Duodenal mucosa (tissue), 2 donors: ENCODE measurements around the gene URGCP.

Source experiments
- H3K27ac ChIP-seq: one replicate; pipeline ENCODE4 v1.7.0; 2013; ENCODE audit warnings: low read depth, low read length
- H3K27me3 ChIP-seq, 2 donors: one replicate each; pipeline ENCODE4 v1.7.0; 2013; ENCODE audit warnings: low read length in 2 of 2, control low read depth in 1 of 2; ENCODE audit not compliant: insufficient read depth in 2 of 2, control insufficient read depth in 1 of 2
- H3K36me3 ChIP-seq, 2 donors: one replicate each; pipeline ENCODE4 v1.7.0; 2013; ENCODE audit warnings: low read length in 2 of 2, control low read depth in 1 of 2; ENCODE audit not compliant: insufficient read depth in 2 of 2, control insufficient read depth in 1 of 2
- H3K4me1 ChIP-seq, 2 donors: one replicate each; pipeline ENCODE4 v1.7.0; 2013; ENCODE audit warnings: low read length in 2 of 2, control low read depth in 1 of 2; ENCODE audit not compliant: insufficient read depth in 2 of 2, control insufficient read depth in 1 of 2
- H3K4me3 ChIP-seq, 2 donors: one replicate each; pipeline ENCODE4 v1.7.0; 2013; ENCODE audit warnings: low read length in 2 of 2, low read depth in 1 of 2
- H3K9ac ChIP-seq, 2 donors: one replicate each; pipeline ENCODE4 v1.7.0; 2013; ENCODE audit warnings: low read length in 2 of 2, low read depth in 1 of 2
- H3K9me3 ChIP-seq, 2 donors: one replicate each; pipeline ENCODE4 v1.7.0; 2013; ENCODE audit warnings: low read length in 2 of 2, control low read depth in 1 of 2; ENCODE audit not compliant: control insufficient read depth in 1 of 2

URGCP gene

GRCh38 chr7:43868181-43868580, 38.2 kb downstream of the URGCP start:
- peaks cover 23 to 25% of the 10 kb centered on the region in 2 donors for H3K4me1 ChIP-seq
- no peaks in the 10 kb centered on the region for H3K27me3 ChIP-seq
- H3K36me3 ChIP-seq: peaks cover 15 to 16% of the 10 kb centered on the region in 2 donors
- peak overlapping the region; percentile 82 to 87 for H3K4me3 ChIP-seq
- peak overlapping the region in 1 of 2 donors; percentile 7 for H3K9ac ChIP-seq
- H3K9me3 ChIP-seq: no peaks in the 10 kb centered on the region
- no peak overlapping the region for H3K27ac ChIP-seq

GRCh38 chr7:43865277-43865676, 41.1 kb downstream of the URGCP start:
- peaks cover 10 to 18% of the 10 kb centered on the region in 2 donors for H3K4me1 ChIP-seq

DNA sequence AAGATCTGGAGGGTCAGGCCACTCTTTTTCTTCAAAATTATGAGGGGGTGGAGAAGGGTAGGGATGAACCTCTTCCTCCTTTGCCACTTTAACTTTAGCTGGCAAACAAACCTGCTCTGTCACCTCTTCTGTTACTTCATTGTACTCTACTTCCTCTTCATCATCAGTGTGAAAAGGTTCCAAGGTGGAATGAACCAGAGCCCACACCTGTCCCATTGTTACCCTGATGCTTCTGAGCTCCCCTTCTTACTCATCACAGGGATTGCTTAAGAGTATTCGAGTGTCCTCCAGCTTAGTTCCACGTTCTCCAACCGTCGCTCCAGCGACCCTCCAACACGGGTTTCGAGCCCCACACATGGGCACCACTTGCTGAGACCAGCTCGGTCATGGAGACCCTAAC, 42.3 kb downstream of the URGCP start:
- Histone ChIP-seq H3K9ac (no peak overlapping the region), H3K27me3 (no peaks in the 10 kb centered on the region), H3K4me1 (peaks cover 6 to 10% of the 10 kb centered on the region in 2 donors), H3K9me3 (no peaks in the 10 kb centered on the region), H3K36me3 (peaks cover 15 to 16% of the 10 kb centered on the region in 2 donors), H3K4me3 (no peak overlapping the region), H3K27ac (no peak overlapping the region)

More at GRCh38 chr7:43865277-43865676, 41.1 kb downstream of the URGCP start:
- H3K27ac ChIP-seq: no peak overlapping the region
- no peaks in the 10 kb centered on the region for H3K9me3 ChIP-seq
- H3K27me3 ChIP-seq: no peaks in the 10 kb centered on the region
- H3K4me3 ChIP-seq: no peak overlapping the region
- peaks cover 15 to 16% of the 10 kb centered on the region in 2 donors for H3K36me3 ChIP-seq
- no peak overlapping the region for H3K9ac ChIP-seq

DNA sequence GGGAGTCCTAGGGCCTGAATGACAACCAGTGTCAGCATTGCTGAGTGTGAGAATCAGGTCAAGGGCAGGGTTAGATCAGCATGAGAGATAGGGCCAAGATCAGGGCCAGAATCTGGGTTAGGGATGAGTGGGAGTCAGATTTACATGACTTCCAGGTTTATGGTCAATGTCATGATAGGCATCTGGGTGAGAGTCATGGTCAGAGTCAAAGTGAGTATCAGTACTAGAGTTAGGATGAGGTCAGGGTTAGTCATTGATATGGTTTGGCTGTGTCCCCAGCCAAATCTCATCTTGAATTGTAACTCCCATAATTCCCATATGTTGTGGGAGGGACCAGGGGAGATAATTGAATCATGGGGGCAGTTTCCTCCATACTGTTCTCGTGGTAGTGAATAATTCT, 49.4 kb downstream of the URGCP start:
- Histone ChIP-seq H3K36me3 (no peaks in the 10 kb centered on the region), H3K4me3 (no peak overlapping the region), H3K9me3 (no peaks in the 10 kb centered on the region), H3K9ac (no peak overlapping the region), H3K27ac (no peak overlapping the region), H3K4me1 (no peaks in the 10 kb centered on the region), H3K27me3 (no peaks in the 10 kb centered on the region)

DNA sequence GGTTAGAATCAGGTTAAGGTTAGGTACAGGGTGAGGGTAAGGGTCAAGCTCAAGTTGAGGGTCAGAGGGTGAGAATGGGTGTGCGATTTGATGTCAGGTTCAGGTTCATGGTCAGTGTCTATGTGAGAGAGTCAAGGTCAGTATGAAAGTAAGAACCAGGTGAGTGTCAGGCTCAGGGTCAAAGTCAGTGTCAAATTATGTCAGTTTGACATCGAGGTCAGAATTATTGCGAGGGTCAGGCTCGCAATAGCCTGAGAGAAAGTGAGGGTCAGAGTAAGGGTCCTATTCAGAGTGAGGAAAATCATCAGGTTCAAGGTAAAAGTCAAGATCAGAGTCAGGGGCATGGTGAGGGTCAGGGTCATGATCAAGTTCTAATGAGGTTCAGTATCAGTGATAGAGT, 50.1 kb downstream of the URGCP start:
- no peak overlapping the region for H3K4me3 ChIP-seq
- H3K4me1 ChIP-seq: no peaks in the 10 kb centered on the region
- H3K9ac ChIP-seq: no peak overlapping the region
- no peaks in the 10 kb centered on the region for H3K36me3 ChIP-seq
- H3K27me3 ChIP-seq: no peaks in the 10 kb centered on the region
- no peak overlapping the region for H3K27ac ChIP-seq
- H3K9me3 ChIP-seq: no peaks in the 10 kb centered on the region

DNA sequence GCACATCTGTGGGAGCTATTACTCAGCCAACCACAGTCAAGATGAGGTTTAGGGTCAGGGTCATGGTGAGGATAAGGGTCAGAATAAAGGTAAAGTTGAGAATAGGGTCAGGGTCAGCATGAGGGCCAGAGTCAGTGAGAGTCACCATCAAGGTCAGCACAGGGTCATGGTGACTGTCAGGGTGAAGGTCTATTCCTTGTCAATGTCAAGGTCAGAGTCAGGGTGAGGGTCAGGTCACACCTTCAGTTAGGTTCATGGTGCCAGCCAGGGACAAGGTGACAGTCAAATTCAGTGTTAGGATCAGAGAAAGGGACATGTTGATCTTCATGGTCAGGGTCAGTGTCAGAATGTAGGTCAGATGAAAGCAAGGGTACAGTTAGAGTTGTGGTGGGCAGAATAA, 51.2 kb downstream of the URGCP start:
- Histone ChIP-seq H3K9ac (no peak overlapping the region), H3K4me1 (no peaks in the 10 kb centered on the region), H3K27ac (no peak overlapping the region), H3K27me3 (no peaks in the 10 kb centered on the region), H3K4me3 (no peak overlapping the region), H3K9me3 (no peaks in the 10 kb centered on the region), H3K36me3 (no peaks in the 10 kb centered on the region)

DNA sequence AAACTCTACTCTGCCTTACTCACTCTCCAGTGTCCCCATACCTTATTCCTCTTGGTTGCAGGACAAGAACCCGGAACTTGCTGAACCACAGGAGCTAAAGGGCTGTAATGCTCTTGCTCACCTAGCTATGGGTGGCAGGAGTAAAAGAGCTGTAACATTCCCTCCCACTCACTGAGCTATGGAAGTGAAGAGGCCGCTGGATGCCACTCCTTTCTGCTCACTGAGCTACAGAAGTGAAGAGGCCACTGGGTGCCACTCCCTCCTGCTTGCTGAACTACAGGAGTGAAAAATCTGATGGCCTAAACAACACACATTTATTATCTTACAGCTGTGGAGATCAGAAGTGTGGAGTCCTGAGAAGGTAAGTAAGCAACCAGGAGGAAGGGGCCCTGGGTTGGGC, 54.6 kb downstream of the URGCP start:
- Histone ChIP-seq H3K36me3 (no peaks in the 10 kb centered on the region), H3K27ac (no peak overlapping the region), H3K9ac (no peak overlapping the region), H3K9me3 (no peaks in the 10 kb centered on the region), H3K4me3 (no peak overlapping the region), H3K4me1 (no peaks in the 10 kb centered on the region), H3K27me3 (no peaks in the 10 kb centered on the region)

DNA sequence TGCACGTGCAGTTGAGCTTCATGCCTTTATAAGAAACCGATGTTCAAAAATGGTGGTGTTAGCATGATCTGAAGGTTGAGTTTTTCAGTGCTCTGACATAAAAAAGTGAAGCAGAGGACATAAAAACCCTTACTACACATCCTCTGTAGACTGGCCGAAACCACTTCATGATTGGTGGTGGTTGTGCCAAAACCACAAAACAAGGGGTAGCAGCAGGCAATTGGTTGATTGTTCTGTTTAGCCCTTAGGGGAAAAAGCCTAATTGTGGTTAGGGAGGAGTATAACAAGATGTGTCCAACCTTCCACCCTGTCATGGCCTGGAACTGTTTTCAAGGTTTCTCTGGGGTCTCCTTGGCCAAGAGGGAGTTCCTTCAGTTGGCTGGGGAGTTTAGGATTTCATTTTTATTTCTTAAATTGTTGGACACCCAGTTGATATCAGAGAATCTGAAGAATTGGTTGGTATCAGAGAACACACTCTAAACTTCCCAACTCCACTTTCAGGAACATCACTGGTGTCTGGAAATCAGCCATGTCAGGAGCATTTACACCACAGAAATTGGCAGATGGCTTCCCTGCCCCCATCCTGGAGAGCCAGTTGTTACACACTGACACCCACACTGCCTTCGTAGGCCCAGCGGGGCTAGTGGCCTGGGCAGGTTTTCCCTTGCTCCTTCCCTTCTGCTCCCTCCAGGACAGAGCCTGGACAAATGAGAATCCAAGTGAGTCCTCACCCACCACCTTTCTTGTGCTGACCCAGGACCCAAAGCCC, 55.9 kb downstream of the URGCP start:
- Histone ChIP-seq H3K27me3 (no peaks in the 10 kb centered on the region), H3K4me3 (no peak overlapping the region), H3K4me1 (no peaks in the 10 kb centered on the region)

GRCh38 chr7:43849047-43849446, 57.3 kb downstream of the URGCP start:
- H3K27ac ChIP-seq: no peak overlapping the region
- no peaks in the 10 kb centered on the region for H3K9me3 ChIP-seq
- no peaks in the 10 kb centered on the region for H3K4me1 ChIP-seq
- no peaks in the 10 kb centered on the region for H3K27me3 ChIP-seq
- H3K9ac ChIP-seq: no peak overlapping the region
- no peak overlapping the region for H3K4me3 ChIP-seq
- H3K36me3 ChIP-seq: no peaks in the 10 kb centered on the region

More for the DNA sequence above, 55.9 kb downstream of the URGCP start:
- Histone ChIP-seq H3K36me3 (no peaks in the 10 kb centered on the region), H3K9me3 (no peaks in the 10 kb centered on the region), H3K9ac (no peak overlapping the region), H3K27ac (no peak overlapping the region)

DNA sequence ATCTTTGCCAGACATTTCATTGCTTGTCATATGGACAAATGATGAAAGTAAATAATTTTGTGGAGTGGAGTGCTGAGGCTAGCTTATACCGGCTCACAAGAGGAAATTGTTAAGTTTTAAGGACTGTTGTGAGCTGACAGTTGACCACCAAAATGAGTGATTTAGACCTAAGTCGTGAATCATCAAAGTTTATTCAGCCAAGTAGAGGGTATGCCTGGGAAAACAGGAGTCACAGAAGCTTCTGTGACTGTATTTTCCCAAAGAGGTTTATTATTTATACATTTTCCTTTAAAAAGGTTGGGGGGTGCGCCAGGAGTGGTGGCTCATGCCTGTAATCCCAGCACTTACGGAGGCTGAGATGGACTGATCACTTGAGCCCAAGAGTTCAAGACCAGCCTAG, 58.9 kb downstream of the URGCP start:
- Histone ChIP-seq H3K9me3 (no peaks in the 10 kb centered on the region), H3K27ac (no peak overlapping the region), H3K9ac (no peak overlapping the region), H3K27me3 (no peaks in the 10 kb centered on the region), H3K36me3 (no peaks in the 10 kb centered on the region), H3K4me1 (no peaks in the 10 kb centered on the region), H3K4me3 (no peak overlapping the region)
